WTC11 (cell line): ENCODE results near the gene CTNND2. TPM values are rescaled to one million over a fixed set of nuclear protein-coding genes. Genes with fewer than 3 reads are reported as not detected.
A peak's percentile ranks its signal among the peaks of the same experiment; 100 is the strongest.

Experiments used
- ATAC-seq: fragments of 200-7000 bp; cut with Tn5 transposase; 2 replicates; pipeline ENCODE4 v1.10.0; 2021; ENCODE audit warnings: mild to moderate bottlenecking, moderate library complexity
- CTCF ChIA-PET: fragments of 300-600 bp; sonication (Branson Sonifier 250); formaldehyde crosslinking; loops from one replicate; lab custom pipeline; 2021; ENCODE audit warnings: antibody characterized with exemption; lab: Charles Lee
- POLR2A ChIA-PET: fragments of 350-600 bp; sonication (Branson Sonifier 250); formaldehyde crosslinking; loops from one replicate; lab custom pipeline; 2021; ENCODE audit warnings: antibody characterized with exemption; lab: Charles Lee
- DNase-seq: peaks from one replicate; pipeline ENCODE4 v3.0.0; 2021; ENCODE audit warnings: low spot score
- H3K27ac Mint-ChIP-seq: 2 replicates; pipeline ENCODE4 v1.8.0; 2021; ENCODE audit warnings: mixed read lengths
- H3K27me3 Mint-ChIP-seq: 2 replicates; pipeline ENCODE4 v1.8.0; 2021; ENCODE audit warnings: low read depth, mild to moderate bottlenecking, moderate library complexity, mixed read lengths
- H3K36me3 Mint-ChIP-seq: 2 replicates; pipeline ENCODE4 v1.8.0; 2021; ENCODE audit warnings: mixed read lengths
- H3K4me1 Mint-ChIP-seq: 2 replicates; pipeline ENCODE4 v1.8.0; 2022; ENCODE audit warnings: mixed read lengths
- H3K4me3 Mint-ChIP-seq: 2 replicates; pipeline ENCODE4 v1.8.0; 2021; ENCODE audit warnings: mild to moderate bottlenecking, moderate library complexity, mixed read lengths
- H3K9me3 Mint-ChIP-seq: 2 replicates; pipeline ENCODE4 v1.8.0; 2021; ENCODE audit warnings: mixed read lengths
- CREB1 ChIP-seq: sonication (generic); formaldehyde crosslinking; IDR thresholded peaks from 2 replicates; pipeline ENCODE4 v1.8.0; 2023; ENCODE audit warnings: mild to moderate bottlenecking, missing genetic modification reagents
- ESRRA ChIP-seq: sonication (generic); formaldehyde crosslinking; IDR thresholded peaks from 2 replicates; pipeline ENCODE4 v1.8.1; 2022; ENCODE audit warnings: mild to moderate bottlenecking, missing genetic modification reagents, borderline replicate concordance
- FOXK1 ChIP-seq: sonication (generic); formaldehyde crosslinking; IDR thresholded peaks from 2 replicates; pipeline ENCODE4 v1.8.0; 2022; ENCODE audit warnings: mild to moderate bottlenecking, moderate library complexity, missing genetic modification reagents
- KAT7 ChIP-seq: sonication (generic); formaldehyde crosslinking; IDR thresholded peaks from 2 replicates; pipeline ENCODE4 v1.8.1; 2023; ENCODE audit warnings: missing genetic modification reagents, mild to moderate bottlenecking, borderline replicate concordance
- MXD4 ChIP-seq: fragments of 250-450 bp; sonication (Bioruptor Pico); IDR thresholded peaks from 2 replicates; pipeline ENCODE4 v1.8.0; 2021; ENCODE audit warnings: mild to moderate bottlenecking, moderate library complexity, borderline replicate concordance
- NR3C1 ChIP-seq: sonication (generic); formaldehyde crosslinking; conservative IDR thresholded peaks from 2 replicates; pipeline ENCODE4 v1.8.1; 2023; ENCODE audit warnings: low read depth, mild to moderate bottlenecking, missing genetic modification reagents
- RELA ChIP-seq: sonication (generic); formaldehyde crosslinking; IDR thresholded peaks from 2 replicates; pipeline ENCODE4 v1.8.1; 2022; ENCODE audit warnings: missing genetic modification reagents, mild to moderate bottlenecking, borderline replicate concordance
- TEAD1 ChIP-seq: sonication (generic); formaldehyde crosslinking; IDR thresholded peaks from 2 replicates; pipeline ENCODE4 v1.8.0; 2022; ENCODE audit warnings: mild to moderate bottlenecking, missing genetic modification reagents
- TP53 ChIP-seq: sonication (generic); formaldehyde crosslinking; IDR thresholded peaks from 2 replicates; pipeline ENCODE4 v1.8.1; 2023; ENCODE audit warnings: mild to moderate bottlenecking, missing genetic modification reagents
- ZNF121 ChIP-seq: sonication (generic); formaldehyde crosslinking; IDR thresholded peaks from 2 replicates; pipeline ENCODE4 v1.8.0; 2023; ENCODE audit warnings: missing genetic modification reagents
- ZNF232 ChIP-seq: sonication (generic); formaldehyde crosslinking; IDR thresholded peaks from 2 replicates; pipeline ENCODE4 v1.8.0; 2022; ENCODE audit warnings: mild to moderate bottlenecking, missing genetic modification reagents
- ZNF263 ChIP-seq: sonication (generic); formaldehyde crosslinking; IDR thresholded peaks from 2 replicates; pipeline ENCODE4 v1.8.1; 2022; ENCODE audit warnings: low read depth, mild to moderate bottlenecking, moderate library complexity, missing genetic modification reagents
- ZNF317 ChIP-seq: sonication (generic); formaldehyde crosslinking; IDR thresholded peaks from 2 replicates; pipeline ENCODE4 v1.8.1; 2023; ENCODE audit warnings: low read depth, mild to moderate bottlenecking, moderate library complexity, missing genetic modification reagents, borderline replicate concordance
- total RNA-seq: library from RNA; stranded (reverse); gene quantifications from 3 replicates; pipeline ENCODE4 v1.2.3, GENCODE V29; 2021
- TF ChIP-seq, protein P1 (sequence below): fragments of 250-450 bp; sonication (Bioruptor Pico); conservative IDR thresholded peaks from 2 replicates; pipeline ENCODE4 v1.9.0; 2021; ENCODE audit warnings: mild to moderate bottlenecking
- TF ChIP-seq, protein P2 (sequence below): fragments of 250-450 bp; sonication (Bioruptor Pico); IDR thresholded peaks from 2 replicates; pipeline ENCODE4 v1.8.0; 2021; ENCODE audit warnings: mild to moderate bottlenecking
- TF ChIP-seq, protein P3 (sequence below): sonication (generic); formaldehyde crosslinking; IDR thresholded peaks from 2 replicates; pipeline ENCODE4 v1.8.1; 2023; ENCODE audit warnings: mild to moderate bottlenecking, missing genetic modification reagents
- TF ChIP-seq, protein P4 (sequence below): fragments of 250-450 bp; sonication (Bioruptor Pico); IDR thresholded peaks from 2 replicates; pipeline ENCODE4 v2.1.2; 2022; ENCODE audit warnings: mild to moderate bottlenecking, moderate library complexity
- TF ChIP-seq, protein P5 (sequence below): sonication (generic); formaldehyde crosslinking; IDR thresholded peaks from 2 replicates; pipeline ENCODE4 v1.8.0; 2022; ENCODE audit warnings: mild to moderate bottlenecking, missing genetic modification reagents
- TF ChIP-seq, protein P6 (sequence below): sonication (generic); formaldehyde crosslinking; IDR thresholded peaks from 2 replicates; pipeline ENCODE4 v1.8.0; 2023; ENCODE audit warnings: missing genetic modification reagents
- TF ChIP-seq, protein P7 (sequence below): sonication (generic); formaldehyde crosslinking; IDR thresholded peaks from 2 replicates; pipeline ENCODE4 v1.8.0; 2022; ENCODE audit warnings: mild to moderate bottlenecking, missing genetic modification reagents

Gene CTNND2
- total RNA-seq, 1 experiment from 2014 or later: 11.9 TPM

DNA sequence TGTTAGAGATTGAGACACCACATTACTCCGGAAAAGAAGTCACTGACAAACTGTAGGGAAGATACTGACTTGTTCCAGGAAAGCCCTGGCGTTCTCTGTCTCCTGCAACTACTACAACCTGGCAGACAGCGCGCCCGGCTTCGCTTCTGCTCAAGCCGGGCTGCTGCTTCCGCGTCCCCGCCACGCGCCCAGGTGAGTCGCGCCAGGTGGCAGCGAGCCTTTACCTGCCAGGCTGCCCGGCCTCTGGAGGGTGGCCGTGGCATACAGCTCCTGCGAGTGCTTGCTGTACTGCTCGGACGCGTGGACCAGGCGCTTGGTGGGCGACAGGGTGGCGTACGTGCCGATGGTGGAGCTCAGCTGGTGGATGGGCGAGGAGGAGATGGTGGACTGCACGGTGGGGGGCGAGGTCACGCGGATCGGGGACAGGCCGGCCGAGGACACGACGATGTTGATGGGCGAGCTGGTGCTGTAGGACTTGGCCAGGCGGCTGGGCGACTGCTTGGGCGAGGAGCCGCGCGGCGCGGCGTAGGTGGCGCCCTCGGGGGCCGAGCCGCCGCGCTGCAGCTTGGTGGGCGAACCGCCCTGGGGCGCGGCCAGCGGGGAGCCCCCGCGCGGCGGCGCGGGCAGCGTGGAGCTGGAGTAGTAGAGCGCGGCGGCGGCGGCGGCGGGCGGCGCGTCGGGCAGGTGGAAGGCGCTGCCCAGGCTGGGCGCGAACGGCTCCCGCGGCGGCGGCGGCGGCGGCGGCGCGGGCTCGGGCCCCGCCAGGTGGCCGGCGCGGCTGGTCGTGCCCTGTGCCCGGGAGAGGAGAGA is 519.6 kb downstream of the CTNND2 start (continued):
- no peak for TF ChIP-seq ESRRA (CRISPR knock-in tag)
- TF ChIP-seq, all 79 proteins: peak for 7

DNA sequence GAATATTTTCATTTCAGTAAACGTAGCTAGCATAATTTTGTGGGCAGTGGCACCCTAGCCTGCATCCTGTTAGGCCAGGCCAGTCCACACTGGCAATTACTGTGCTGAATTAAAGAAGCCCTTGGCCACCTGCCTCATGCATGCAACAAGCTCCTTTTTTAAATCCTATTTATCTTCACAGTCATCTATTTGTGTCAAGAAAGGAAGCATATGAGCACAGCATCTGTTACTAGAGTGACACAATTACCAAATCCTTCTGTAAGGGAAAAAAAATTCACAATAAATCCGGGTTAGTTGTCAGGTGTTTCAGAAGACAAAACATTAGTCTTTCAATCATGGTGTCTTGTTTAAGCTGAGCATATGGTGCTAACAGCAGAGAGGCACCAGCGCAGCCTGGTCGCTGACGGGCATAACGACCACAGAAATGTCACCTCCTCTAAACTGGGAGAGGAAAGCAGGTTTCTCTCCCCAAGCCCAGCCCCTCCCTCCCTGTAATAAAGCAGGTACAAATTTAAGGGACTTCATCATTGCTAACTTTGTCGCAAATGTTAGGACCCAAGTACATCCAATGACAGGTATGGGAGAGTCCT is 520.6 kb downstream of the CTNND2 start:
- Mint-ChIP-seq H3K4me1 (peaks cover 28% of the 10 kb centered on the region), H3K27me3 (peaks cover 58% of the 10 kb centered on the region)
- CTCF ChIA-PET: no interaction called here
- TF ChIP-seq, protein P1, sequence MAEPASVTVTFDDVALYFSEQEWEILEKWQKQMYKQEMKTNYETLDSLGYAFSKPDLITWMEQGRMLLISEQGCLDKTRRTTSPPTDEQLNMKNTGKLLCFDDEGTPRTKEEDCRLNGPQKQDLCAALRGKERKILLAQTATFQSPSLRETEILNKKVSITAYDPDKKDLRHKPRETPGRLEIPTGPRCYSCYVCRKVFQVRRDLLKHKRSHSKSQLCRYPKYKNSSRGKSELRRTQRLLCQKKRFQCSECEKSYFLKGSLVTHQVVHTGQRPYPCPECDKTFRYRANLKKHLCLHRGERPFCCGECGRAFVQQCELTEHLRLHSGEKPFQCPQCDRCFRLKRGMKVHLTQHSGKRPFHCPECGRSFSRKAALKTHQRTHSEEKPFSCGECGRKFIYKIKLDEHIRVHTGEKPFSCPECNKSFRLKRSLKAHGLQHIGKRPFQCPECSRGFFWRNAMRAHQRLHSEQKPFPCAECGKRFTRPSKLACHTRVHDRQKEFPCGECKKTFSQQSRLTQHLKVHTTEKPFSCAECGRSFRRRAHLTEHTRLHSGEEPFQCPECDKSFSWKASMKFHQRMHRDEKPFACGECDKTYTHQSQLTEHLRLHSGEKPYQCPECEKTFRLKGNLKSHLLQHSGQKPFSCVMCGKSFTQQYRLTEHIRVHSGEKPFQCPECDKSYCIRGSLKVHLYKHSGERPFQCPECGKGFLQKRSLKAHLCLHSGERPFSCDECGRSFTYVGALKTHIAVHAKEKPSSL (CRISPR knock-in tag): no peak
- TF ChIP-seq FOXK1 (CRISPR knock-in tag): no peak
- TF ChIP-seq, protein P2, sequence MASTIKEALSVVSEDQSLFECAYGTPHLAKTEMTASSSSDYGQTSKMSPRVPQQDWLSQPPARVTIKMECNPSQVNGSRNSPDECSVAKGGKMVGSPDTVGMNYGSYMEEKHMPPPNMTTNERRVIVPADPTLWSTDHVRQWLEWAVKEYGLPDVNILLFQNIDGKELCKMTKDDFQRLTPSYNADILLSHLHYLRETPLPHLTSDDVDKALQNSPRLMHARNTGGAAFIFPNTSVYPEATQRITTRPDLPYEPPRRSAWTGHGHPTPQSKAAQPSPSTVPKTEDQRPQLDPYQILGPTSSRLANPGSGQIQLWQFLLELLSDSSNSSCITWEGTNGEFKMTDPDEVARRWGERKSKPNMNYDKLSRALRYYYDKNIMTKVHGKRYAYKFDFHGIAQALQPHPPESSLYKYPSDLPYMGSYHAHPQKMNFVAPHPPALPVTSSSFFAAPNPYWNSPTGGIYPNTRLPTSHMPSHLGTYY (CRISPR knock-in tag): no peak
- TF ChIP-seq, all 79 proteins: peak for 0
- ATAC-seq: no peak
- POLR2A ChIA-PET: no interaction called here
- no peak for DNase-seq
- Mint-ChIP-seq H3K36me3 (no peaks in the 10 kb centered on the region), H3K4me3 (peak overlapping the region; percentile 87; the same call in 1 of the 2 replicates), H3K9me3 (no peaks in the 10 kb centered on the region), H3K27ac (no peak overlapping the region)

DNA sequence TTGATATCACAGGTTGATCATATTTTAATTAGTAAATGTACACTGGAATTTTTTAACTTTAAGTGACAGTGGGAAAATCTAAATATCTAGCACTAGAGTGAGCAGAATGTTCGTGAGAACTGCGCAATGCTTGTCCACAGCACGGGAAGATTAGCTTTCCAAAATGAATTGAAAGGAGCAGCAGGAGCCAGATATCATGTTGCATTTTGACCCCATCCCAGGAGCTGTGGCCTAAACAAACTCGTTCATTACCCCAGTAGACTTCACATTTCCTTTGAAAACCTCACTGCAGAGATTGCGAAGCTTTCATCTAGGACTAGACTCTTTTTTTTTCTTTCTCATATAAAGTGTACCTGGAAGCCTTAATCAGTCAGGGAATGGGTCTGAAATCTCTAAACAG is 525.8 kb downstream of the CTNND2 start:
- no peaks in the 10 kb centered on the region for H3K9me3 Mint-ChIP-seq

DNA sequence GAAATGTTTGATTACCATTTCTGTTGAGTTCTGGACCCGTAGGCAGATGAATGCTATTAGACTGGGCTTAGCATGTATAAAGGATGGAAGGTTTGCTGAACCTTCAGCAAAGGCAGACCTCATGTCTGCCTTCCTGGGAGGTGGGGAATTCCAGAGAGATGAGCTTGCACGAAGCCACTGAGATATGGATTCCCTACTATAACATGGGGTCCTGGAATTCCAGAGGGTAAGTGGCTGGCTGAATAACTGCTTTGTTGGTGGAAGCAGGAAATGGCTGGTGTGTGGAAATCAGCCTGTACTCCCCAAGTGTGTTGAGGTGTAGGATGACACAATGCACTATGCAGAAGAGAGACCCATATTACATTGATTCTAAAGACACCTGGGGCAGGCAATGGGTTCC is 526.4 kb downstream of the CTNND2 start:
- Mint-ChIP-seq H3K4me3 (no peak overlapping the region), H3K36me3 (no peaks in the 10 kb centered on the region), H3K9me3 (no peaks in the 10 kb centered on the region), H3K4me1 (peaks cover 30% of the 10 kb centered on the region), H3K27ac (no peak overlapping the region), H3K27me3 (peaks cover 15% of the 10 kb centered on the region)
- no peak for DNase-seq
- no peak for ATAC-seq
- ChIA-PET CTCF (no interaction called here), POLR2A (no interaction called here)
- TF ChIP-seq, protein P3, sequence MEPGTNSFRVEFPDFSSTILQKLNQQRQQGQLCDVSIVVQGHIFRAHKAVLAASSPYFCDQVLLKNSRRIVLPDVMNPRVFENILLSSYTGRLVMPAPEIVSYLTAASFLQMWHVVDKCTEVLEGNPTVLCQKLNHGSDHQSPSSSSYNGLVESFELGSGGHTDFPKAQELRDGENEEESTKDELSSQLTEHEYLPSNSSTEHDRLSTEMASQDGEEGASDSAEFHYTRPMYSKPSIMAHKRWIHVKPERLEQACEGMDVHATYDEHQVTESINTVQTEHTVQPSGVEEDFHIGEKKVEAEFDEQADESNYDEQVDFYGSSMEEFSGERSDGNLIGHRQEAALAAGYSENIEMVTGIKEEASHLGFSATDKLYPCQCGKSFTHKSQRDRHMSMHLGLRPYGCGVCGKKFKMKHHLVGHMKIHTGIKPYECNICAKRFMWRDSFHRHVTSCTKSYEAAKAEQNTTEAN (CRISPR knock-in tag): no peak
- TF ChIP-seq KAT7 (CRISPR knock-in tag) (no peak), MXD4 (CRISPR knock-in tag) (no peak), ZNF121 (CRISPR knock-in tag) (no peak), RELA (CRISPR knock-in tag) (no peak)
- TF ChIP-seq, protein P4, sequence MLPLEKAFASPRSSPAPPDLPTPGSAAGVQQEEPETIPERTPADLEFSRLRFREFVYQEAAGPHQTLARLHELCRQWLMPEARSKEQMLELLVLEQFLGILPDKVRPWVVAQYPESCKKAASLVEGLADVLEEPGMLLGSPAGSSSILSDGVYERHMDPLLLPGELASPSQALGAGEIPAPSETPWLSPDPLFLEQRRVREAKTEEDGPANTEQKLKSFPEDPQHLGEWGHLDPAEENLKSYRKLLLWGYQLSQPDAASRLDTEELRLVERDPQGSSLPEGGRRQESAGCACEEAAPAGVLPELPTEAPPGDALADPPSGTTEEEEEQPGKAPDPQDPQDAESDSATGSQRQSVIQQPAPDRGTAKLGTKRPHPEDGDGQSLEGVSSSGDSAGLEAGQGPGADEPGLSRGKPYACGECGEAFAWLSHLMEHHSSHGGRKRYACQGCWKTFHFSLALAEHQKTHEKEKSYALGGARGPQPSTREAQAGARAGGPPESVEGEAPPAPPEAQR (CRISPR knock-in tag): no peak
- TF ChIP-seq, protein P5, sequence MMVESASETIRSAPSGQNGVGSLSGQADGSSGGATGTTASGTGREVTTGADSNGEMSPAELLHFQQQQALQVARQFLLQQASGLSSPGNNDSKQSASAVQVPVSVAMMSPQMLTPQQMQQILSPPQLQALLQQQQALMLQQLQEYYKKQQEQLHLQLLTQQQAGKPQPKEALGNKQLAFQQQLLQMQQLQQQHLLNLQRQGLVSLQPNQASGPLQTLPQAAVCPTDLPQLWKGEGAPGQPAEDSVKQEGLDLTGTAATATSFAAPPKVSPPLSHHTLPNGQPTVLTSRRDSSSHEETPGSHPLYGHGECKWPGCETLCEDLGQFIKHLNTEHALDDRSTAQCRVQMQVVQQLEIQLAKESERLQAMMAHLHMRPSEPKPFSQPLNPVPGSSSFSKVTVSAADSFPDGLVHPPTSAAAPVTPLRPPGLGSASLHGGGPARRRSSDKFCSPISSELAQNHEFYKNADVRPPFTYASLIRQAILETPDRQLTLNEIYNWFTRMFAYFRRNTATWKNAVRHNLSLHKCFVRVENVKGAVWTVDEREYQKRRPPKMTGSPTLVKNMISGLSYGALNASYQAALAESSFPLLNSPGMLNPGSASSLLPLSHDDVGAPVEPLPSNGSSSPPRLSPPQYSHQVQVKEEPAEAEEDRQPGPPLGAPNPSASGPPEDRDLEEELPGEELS: no peak

More for the DNA sequence above, 525.8 kb downstream of the CTNND2 start:
- Mint-ChIP-seq H3K4me3 (no peak overlapping the region), H3K36me3 (no peaks in the 10 kb centered on the region), H3K27me3 (peaks cover 21% of the 10 kb centered on the region), H3K27ac (no peak overlapping the region), H3K4me1 (peaks cover 24% of the 10 kb centered on the region)
- no peak for DNase-seq
- TF ChIP-seq, protein P3 (CRISPR knock-in tag): no peak
- TF ChIP-seq TP53 (CRISPR knock-in tag): no peak
- TF ChIP-seq, protein P6, sequence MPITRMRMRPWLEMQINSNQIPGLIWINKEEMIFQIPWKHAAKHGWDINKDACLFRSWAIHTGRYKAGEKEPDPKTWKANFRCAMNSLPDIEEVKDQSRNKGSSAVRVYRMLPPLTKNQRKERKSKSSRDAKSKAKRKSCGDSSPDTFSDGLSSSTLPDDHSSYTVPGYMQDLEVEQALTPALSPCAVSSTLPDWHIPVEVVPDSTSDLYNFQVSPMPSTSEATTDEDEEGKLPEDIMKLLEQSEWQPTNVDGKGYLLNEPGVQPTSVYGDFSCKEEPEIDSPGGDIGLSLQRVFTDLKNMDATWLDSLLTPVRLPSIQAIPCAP (CRISPR knock-in tag): no peak
- no peak for TF ChIP-seq ZNF121 (CRISPR knock-in tag)
- no peak for TF ChIP-seq NR3C1
- TF ChIP-seq MXD4 (CRISPR knock-in tag): no peak
- TF ChIP-seq TEAD1 (CRISPR knock-in tag): no peak
- no peak for TF ChIP-seq ZNF263 (CRISPR knock-in tag)
- no peak for TF ChIP-seq ZNF232 (CRISPR knock-in tag)
- TF ChIP-seq CREB1 (CRISPR knock-in tag): no peak
- TF ChIP-seq, protein P7, sequence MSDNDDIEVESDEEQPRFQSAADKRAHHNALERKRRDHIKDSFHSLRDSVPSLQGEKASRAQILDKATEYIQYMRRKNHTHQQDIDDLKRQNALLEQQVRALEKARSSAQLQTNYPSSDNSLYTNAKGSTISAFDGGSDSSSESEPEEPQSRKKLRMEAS: no peak
- no peak for TF ChIP-seq ZNF317
- ATAC-seq: no peak
- ChIA-PET CTCF (no interaction called here), POLR2A (no interaction called here)
